Glutamatergic neuron (in vitro differentiated cells): ENCODE results near the gene MYO5B. TPM values are rescaled to one million over a fixed set of nuclear protein-coding genes. Genes with fewer than 3 reads are reported as not detected.

Source experiments
- DNase-seq: peaks from one replicate; pipeline ENCODE4 v3.0.0; 2022
- H3K27ac Mint-ChIP-seq: one replicate; pipeline ENCODE4 v1.8.0; 2020; ENCODE audit warnings: mild to moderate bottlenecking, mixed read lengths, inconsistent platforms; ENCODE audit not compliant: unreplicated experiment
- H3K27me3 Mint-ChIP-seq: one replicate; pipeline ENCODE4 v1.8.0; 2020; ENCODE audit warnings: mild to moderate bottlenecking, moderate library complexity, mixed read lengths, inconsistent platforms; ENCODE audit not compliant: unreplicated experiment
- H3K36me3 Mint-ChIP-seq: one replicate; pipeline ENCODE4 v1.8.0; 2020; ENCODE audit warnings: mild to moderate bottlenecking, mixed read lengths, inconsistent platforms; ENCODE audit not compliant: unreplicated experiment
- H3K4me1 Mint-ChIP-seq: one replicate; pipeline ENCODE4 v1.8.0; 2020; ENCODE audit warnings: mild to moderate bottlenecking, low read depth, mixed read lengths, inconsistent platforms; ENCODE audit not compliant: unreplicated experiment
- H3K4me3 Mint-ChIP-seq: one replicate; pipeline ENCODE4 v1.8.0; 2020; ENCODE audit warnings: mild to moderate bottlenecking, mixed read lengths, inconsistent platforms; ENCODE audit not compliant: unreplicated experiment
- H3K9me3 Mint-ChIP-seq: one replicate; pipeline ENCODE4 v1.8.0; 2020; ENCODE audit warnings: mild to moderate bottlenecking, moderate library complexity, mixed read lengths, inconsistent platforms; ENCODE audit not compliant: unreplicated experiment
- CTCF ChIP-seq: fragments of 200-600 bp; sonication (generic); IDR thresholded peaks from one replicate; pipeline ENCODE4 v1.5.0; 2021; ENCODE audit not compliant: partially characterized antibody, unreplicated experiment
- total RNA-seq: library from RNA; stranded (reverse); fragmentation: NEBNext Ultra II Directional; extraction: Animal tissue kit (Norgen Biotek cat#: 25700); gene quantifications from one replicate; pipeline ENCODE4 v1.2.1, GENCODE V29; 2021; ENCODE audit not compliant: unreplicated experiment

Gene MYO5B
- total RNA-seq, 1 donor from 2014 or later, result 2.7 TPM

DNA sequence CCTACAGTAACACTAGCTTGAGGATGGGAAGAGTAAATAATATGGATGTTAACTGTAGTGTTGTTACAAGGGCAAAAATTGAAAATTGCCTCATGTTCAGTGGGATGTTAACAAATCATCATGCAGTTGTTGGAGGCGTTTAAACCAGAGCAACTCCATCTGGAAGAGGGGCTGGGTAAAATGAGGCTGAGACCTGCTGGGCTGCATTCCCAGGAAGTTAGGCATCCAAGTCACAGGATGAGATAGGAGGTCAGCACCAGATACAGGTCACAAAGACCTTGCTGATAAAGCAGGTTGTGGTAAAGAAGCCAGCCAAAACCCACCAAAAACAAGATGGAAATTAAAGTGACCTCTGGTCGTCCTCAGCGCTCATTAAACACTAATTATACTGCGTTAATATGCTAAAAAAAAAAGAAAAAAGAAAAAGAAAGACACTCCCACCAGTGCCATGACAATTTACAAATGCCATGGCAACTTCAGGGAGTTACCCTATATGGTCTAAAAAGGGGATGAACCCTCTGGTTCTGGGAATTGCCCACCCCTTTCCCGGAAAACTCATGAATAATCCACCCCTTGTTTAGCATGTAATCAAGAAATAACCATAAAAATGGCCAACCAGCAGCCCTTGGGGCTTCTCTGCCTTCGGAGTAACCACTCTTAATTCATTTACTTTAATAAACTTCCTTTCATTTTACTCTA is 101.4 kb downstream of the MYO5B start:
- Mint-ChIP-seq H3K36me3 (no peaks in the 10 kb centered on the region), H3K4me3 (no peak overlapping the region), H3K27me3 (no peaks in the 10 kb centered on the region), H3K4me1 (peaks cover 8% of the 10 kb centered on the region), H3K9me3 (no peaks in the 10 kb centered on the region), H3K27ac (no peak overlapping the region)
- no peak for TF ChIP-seq CTCF
- DNase-seq, result no peak

DNA sequence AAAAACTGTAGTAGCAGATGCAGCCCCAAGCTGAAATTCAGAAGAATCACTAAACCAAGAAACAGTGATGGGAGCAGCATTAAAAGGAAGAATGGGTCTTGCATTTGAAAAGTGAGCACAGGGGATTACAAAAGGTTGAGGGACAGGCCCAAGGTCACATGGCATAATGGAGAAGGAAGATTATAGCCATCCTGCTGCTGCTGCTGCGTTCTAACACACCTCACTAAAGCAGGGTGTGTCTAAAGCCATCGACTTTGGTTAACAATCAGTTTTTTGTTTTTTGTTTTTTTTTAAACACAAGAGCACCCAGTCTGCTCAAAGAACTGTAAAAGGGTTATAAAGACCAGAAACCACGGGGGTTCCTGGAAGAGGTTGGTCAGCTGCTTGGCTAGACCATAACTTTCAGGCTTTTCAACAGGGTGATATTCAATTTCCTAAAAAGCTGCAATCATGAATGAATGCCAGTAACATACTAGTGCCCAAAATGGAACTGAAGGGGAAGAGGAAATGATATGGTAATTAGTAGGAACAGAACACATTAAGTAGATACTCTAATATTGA is 102.6 kb downstream of the MYO5B start:
- H3K36me3 Mint-ChIP-seq, result no peaks in the 10 kb centered on the region
- peaks cover 3% of the 10 kb centered on the region for H3K27me3 Mint-ChIP-seq
- no peak overlapping the region for H3K27ac Mint-ChIP-seq
- DNase-seq, result no peak
- no peak for TF ChIP-seq CTCF
- no peaks in the 10 kb centered on the region for H3K9me3 Mint-ChIP-seq
- H3K4me3 Mint-ChIP-seq, result no peak overlapping the region
- peaks cover 8% of the 10 kb centered on the region for H3K4me1 Mint-ChIP-seq

DNA sequence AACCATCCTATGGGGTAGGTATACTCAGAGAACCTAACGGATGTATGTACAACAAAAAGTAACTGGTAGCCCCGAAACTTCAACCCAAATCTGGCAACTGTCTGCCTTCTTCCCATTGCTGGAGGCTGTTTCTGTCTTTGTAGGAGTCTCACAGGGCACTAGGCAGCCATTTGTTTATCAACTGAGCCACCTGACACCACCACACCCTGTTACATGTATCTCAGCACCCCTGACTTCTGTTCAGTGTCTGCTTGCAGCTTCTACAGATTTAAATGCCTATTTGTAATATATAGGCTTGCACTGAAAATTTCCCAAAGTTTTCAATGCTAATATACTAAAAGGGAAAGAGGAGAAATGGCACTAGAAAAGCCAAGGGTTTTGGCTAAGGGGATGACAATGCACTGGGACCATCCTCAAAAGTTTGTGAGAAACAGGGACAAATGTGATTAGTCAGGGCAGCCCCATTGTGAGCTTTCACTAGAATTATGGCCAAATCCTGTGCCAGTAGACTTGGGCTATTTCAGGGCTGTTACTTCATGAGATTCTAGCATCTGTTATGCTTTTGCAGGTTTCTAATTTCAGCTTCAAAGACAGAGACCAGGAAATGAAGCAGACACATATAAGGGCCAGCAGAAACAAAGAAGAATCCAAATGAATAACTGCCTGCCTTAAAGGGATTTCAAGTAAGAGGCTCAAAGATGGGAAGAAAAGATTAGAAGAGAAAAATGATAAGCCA is 103.3 kb downstream of the MYO5B start:
- H3K4me3 Mint-ChIP-seq, result no peak overlapping the region
- H3K27ac Mint-ChIP-seq, result no peak overlapping the region

DNA sequence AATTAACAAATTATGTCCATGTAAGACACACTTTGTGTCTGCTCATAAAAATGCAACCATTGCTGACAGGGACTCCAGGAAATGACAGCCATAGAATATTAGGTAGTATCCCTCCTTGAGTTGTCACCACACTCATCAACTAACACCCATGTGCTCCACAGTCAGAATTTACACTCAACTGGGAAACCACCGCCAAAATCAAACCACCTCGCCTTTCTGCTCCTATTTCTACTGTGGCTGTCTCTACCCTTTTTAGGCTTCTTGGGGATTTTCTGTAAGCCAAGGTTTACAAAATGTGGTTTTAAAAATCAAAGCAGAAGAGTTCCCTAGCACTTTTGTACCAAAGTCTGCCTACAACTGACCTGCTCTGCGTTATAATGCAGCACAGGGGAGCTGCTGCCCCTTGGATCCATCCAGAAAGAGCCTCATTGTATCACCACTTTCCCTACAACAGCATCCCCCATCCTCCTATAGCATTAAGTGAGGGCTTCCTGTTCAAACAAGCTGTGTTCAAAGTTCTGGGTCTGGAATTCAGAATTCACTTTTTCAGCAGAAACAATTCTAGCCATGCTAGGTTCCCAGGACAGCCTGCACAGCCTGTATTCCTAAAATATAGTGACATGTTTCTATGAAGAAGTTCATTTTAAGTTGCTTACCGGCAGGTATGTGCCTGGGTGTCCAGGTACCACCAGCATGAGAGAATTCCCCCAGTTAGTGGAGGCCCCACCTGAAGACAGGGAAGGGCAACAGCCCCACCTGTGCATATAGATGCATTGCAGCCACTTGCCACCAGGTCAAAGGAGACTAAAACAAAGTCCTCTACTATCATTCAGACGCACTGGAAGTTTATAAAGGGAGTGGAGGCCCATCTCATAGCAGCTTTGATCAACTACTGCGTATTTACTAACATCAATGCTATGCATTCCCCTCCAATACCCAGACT is 104.3 kb downstream of the MYO5B start:
- Mint-ChIP-seq H3K27me3 (peaks cover 3% of the 10 kb centered on the region), H3K36me3 (no peaks in the 10 kb centered on the region), H3K9me3 (no peaks in the 10 kb centered on the region), H3K4me1 (peaks cover 8% of the 10 kb centered on the region), H3K27ac (no peak overlapping the region), H3K4me3 (no peak overlapping the region)
- no peak for DNase-seq
- no peak for TF ChIP-seq CTCF

More for the DNA sequence above, 103.3 kb downstream of the MYO5B start:
- no peak for DNase-seq
- Mint-ChIP-seq H3K4me1 (peaks cover 8% of the 10 kb centered on the region), H3K9me3 (no peaks in the 10 kb centered on the region), H3K27me3 (peaks cover 3% of the 10 kb centered on the region), H3K36me3 (no peaks in the 10 kb centered on the region)
- no peak for TF ChIP-seq CTCF
